GM12891 (cell line): ENCODE measurements around the gene SLC6A8.

Experiments
- POLR2A ChIP-seq: IDR thresholded peaks from 2 replicates; pipeline ENCODE4 v1.6.1; 2011; ENCODE audit warnings: low read depth, low read length, control low read depth
- POLR2AphosphoS5 ChIP-seq: IDR thresholded peaks from 2 replicates; pipeline ENCODE4 v1.6.1; 2011; ENCODE audit warnings: low read depth, low read length, control low read depth

DNA sequence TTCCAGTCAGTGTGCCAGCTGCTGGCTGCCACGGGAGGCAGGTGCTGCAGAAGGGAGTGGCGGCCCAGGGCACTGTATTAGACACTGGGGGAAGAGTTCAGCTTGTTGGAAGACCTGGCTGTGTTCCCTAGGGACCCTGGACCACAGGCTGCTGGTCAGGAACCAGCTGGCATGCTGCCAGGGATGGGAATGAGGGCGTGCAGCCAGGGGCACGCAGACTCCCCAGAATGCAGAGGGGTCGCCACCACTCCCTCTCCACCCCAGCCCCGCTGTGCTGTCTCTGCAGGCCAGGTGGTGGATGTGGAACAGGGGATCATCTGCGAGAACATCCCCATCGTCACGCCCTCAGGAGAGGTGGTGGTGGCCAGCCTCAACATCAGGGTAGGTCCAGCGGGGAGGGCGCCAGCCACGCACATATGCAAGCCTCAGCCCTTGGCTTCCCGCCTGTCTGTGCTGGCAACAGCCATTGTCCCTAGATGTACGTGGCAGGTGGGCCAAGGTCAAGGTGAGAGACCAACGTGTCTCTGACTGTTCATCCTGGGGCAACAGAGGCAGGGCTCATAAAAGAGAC is 49.2 kb downstream of the SLC6A8 start:
- TF ChIP-seq POLR2AphosphoS5 = no peak
- TF ChIP-seq POLR2A = no peak
